ENCODE measurements around the gene ZNF324B. TPM values are rescaled to one million over a fixed set of nuclear protein-coding genes. Genes with fewer than 3 reads are reported as not detected.

ZNF324B gene
- total and polyA plus RNA-seq, 10 of the 15 experiments (the other 5 are each of a cell fraction or from before 2014, with no cell fraction given): 0.11 to 12.8 (median 4.0) TPM

Small RNA genes within 50 kb of the gene (small RNA-seq; reads per million reads assigned to genes)
- not detected for gene RN7SL693P
- not detected for gene RNU6-1337P

Other genes with a start within 250 kb of the ZNF324B start
Only the 7 nearest of the 19 such genes appear.
- gene RPS5, start 64.4 kb upstream of the ZNF324B start, total RNA-seq (2014; rRNA removed): 3,412 and 3,652 TPM in 2 replicates
- 1,272 and 1,313 TPM in 2 replicates for gene RPS5, start 64.4 kb upstream of the ZNF324B start, total RNA-seq (2014; rRNA removed; fragmentation: Illumina TruSeq; extraction: Trizol)
- gene RPS5, start 64.4 kb upstream of the ZNF324B start, total RNA-seq (2021): 1,860 and 1,884 TPM in 2 replicates
- gene RPS5, start 64.4 kb upstream of the ZNF324B start, polyA plus RNA-seq (2011; rRNA removed): 1,293 and 2,957 TPM in 2 replicates
- gene RPS5, start 64.4 kb upstream of the ZNF324B start, polyA plus RNA-seq (2014; fragmentation: Illumina TruSeq; extraction: Trizol): 511 and 1,491 TPM in 2 replicates
- gene RPS5, start 64.4 kb upstream of the ZNF324B start, polyA plus RNA-seq (2014; fragmentation: Nextera tagmentation; extraction: Ambion mirVana): 1,000 to 10,000 TPM; 1,983 to 2,378 TPM
- gene RPS5, start 64.4 kb upstream of the ZNF324B start, polyA plus RNA-seq (2014; rRNA removed): 3,473 and 3,824 TPM in 2 replicates
- 1,000 to 10,000 TPM; 1,284 to 1,376 TPM for gene RPS5, start 64.4 kb upstream of the ZNF324B start, polyA plus RNA-seq (2016; fragmentation: Nextera tagmentation; extraction: Ambion mirVana)
- not detected in 2 replicates for gene RNF225, start 56.0 kb upstream of the ZNF324B start, total RNA-seq (2014; rRNA removed)
- gene RNF225, start 56.0 kb upstream of the ZNF324B start, total RNA-seq (2014; rRNA removed; fragmentation: Illumina TruSeq; extraction: Trizol): not detected in 2 replicates
- 0.27 and 0.28 TPM in 2 replicates for gene RNF225, start 56.0 kb upstream of the ZNF324B start, total RNA-seq (2021)
- not detected in 2 replicates for gene RNF225, start 56.0 kb upstream of the ZNF324B start, polyA plus RNA-seq (2011; rRNA removed)
- not detected in 2 replicates for gene RNF225, start 56.0 kb upstream of the ZNF324B start, polyA plus RNA-seq (2014; fragmentation: Illumina TruSeq; extraction: Trizol)
- gene RNF225, start 56.0 kb upstream of the ZNF324B start, polyA plus RNA-seq (2014; fragmentation: Nextera tagmentation; extraction: Ambion mirVana): not detected
- 0.22 and 0.27 TPM in 2 replicates for gene RNF225, start 56.0 kb upstream of the ZNF324B start, polyA plus RNA-seq (2014; rRNA removed)
- not detected for gene RNF225, start 56.0 kb upstream of the ZNF324B start, polyA plus RNA-seq (2016; fragmentation: Nextera tagmentation; extraction: Ambion mirVana)
- gene ZNF584, start 43.0 kb upstream of the ZNF324B start, total RNA-seq (2014; rRNA removed): 9.5 and 10.7 TPM in 2 replicates
- 4.8 and 5.1 TPM in 2 replicates for gene ZNF584, start 43.0 kb upstream of the ZNF324B start, total RNA-seq (2014; rRNA removed; fragmentation: Illumina TruSeq; extraction: Trizol)
- 9.7 and 10.3 TPM in 2 replicates for gene ZNF584, start 43.0 kb upstream of the ZNF324B start, total RNA-seq (2021)
- 7.6 and 8.4 TPM in 2 replicates for gene ZNF584, start 43.0 kb upstream of the ZNF324B start, polyA plus RNA-seq (2011; rRNA removed)
- gene ZNF584, start 43.0 kb upstream of the ZNF324B start, polyA plus RNA-seq (2014; fragmentation: Illumina TruSeq; extraction: Trizol): 5.9 and 6.2 TPM in 2 replicates
- 1 to 10 TPM; 2.0 to 2.6 TPM for gene ZNF584, start 43.0 kb upstream of the ZNF324B start, polyA plus RNA-seq (2014; fragmentation: Nextera tagmentation; extraction: Ambion mirVana)
- gene ZNF584, start 43.0 kb upstream of the ZNF324B start, polyA plus RNA-seq (2014; rRNA removed): 6.3 and 7.3 TPM in 2 replicates
- 1 to 10 TPM; 5.9 to 6.9 TPM for gene ZNF584, start 43.0 kb upstream of the ZNF324B start, polyA plus RNA-seq (2016; fragmentation: Nextera tagmentation; extraction: Ambion mirVana)
- gene ZNF132, start 11.5 kb upstream of the ZNF324B start, total RNA-seq (2014; rRNA removed): 3.5 and 4.0 TPM in 2 replicates
- gene ZNF132, start 11.5 kb upstream of the ZNF324B start, total RNA-seq (2014; rRNA removed; fragmentation: Illumina TruSeq; extraction: Trizol): 3.3 and 3.5 TPM in 2 replicates
- 2.7 and 3.4 TPM in 2 replicates for gene ZNF132, start 11.5 kb upstream of the ZNF324B start, total RNA-seq (2021)
- 0.68 and 0.81 TPM in 2 replicates for gene ZNF132, start 11.5 kb upstream of the ZNF324B start, polyA plus RNA-seq (2011; rRNA removed)
- gene ZNF132, start 11.5 kb upstream of the ZNF324B start, polyA plus RNA-seq (2014; fragmentation: Illumina TruSeq; extraction: Trizol): 2.0 and 2.2 TPM in 2 replicates
- under 1 TPM; 0.56 to 0.73 TPM for gene ZNF132, start 11.5 kb upstream of the ZNF324B start, polyA plus RNA-seq (2014; fragmentation: Nextera tagmentation; extraction: Ambion mirVana)
- gene ZNF132, start 11.5 kb upstream of the ZNF324B start, polyA plus RNA-seq (2014; rRNA removed): 1.4 and 1.9 TPM in 2 replicates
- gene ZNF132, start 11.5 kb upstream of the ZNF324B start, polyA plus RNA-seq (2016; fragmentation: Nextera tagmentation; extraction: Ambion mirVana): 1 to 10 TPM; 2.4 to 3.0 TPM
- gene ZNF324, start 15.5 kb downstream of the ZNF324B start, total RNA-seq (2014; rRNA removed): 10.6 and 13.9 TPM in 2 replicates
- 5.0 and 5.9 TPM in 2 replicates for gene ZNF324, start 15.5 kb downstream of the ZNF324B start, total RNA-seq (2014; rRNA removed; fragmentation: Illumina TruSeq; extraction: Trizol)
- gene ZNF324, start 15.5 kb downstream of the ZNF324B start, total RNA-seq (2021): 12.1 and 12.9 TPM in 2 replicates
- gene ZNF324, start 15.5 kb downstream of the ZNF324B start, polyA plus RNA-seq (2011; rRNA removed): 2.8 and 5.7 TPM in 2 replicates
- 3.1 and 3.5 TPM in 2 replicates for gene ZNF324, start 15.5 kb downstream of the ZNF324B start, polyA plus RNA-seq (2014; fragmentation: Illumina TruSeq; extraction: Trizol)
- 1 to 10 TPM in 1 of 2 experiments, under 1 TPM in 1; 0.71 to 2.1 TPM for gene ZNF324, start 15.5 kb downstream of the ZNF324B start, polyA plus RNA-seq (2014; fragmentation: Nextera tagmentation; extraction: Ambion mirVana)
- gene ZNF324, start 15.5 kb downstream of the ZNF324B start, polyA plus RNA-seq (2014; rRNA removed): 8.1 and 9.5 TPM in 2 replicates
- gene ZNF324, start 15.5 kb downstream of the ZNF324B start, polyA plus RNA-seq (2016; fragmentation: Nextera tagmentation; extraction: Ambion mirVana): 1 to 10 TPM; 8.5 to 9.0 TPM
- 6.5 and 6.9 TPM in 2 replicates for gene ZNF446, start 24.7 kb downstream of the ZNF324B start, total RNA-seq (2014; rRNA removed)
- 2.3 and 2.5 TPM in 2 replicates for gene ZNF446, start 24.7 kb downstream of the ZNF324B start, total RNA-seq (2014; rRNA removed; fragmentation: Illumina TruSeq; extraction: Trizol)
- gene ZNF446, start 24.7 kb downstream of the ZNF324B start, total RNA-seq (2021): 5.6 and 6.0 TPM in 2 replicates
- 1.1 and 3.5 TPM in 2 replicates for gene ZNF446, start 24.7 kb downstream of the ZNF324B start, polyA plus RNA-seq (2011; rRNA removed)
- 0.63 and 1.6 TPM in 2 replicates for gene ZNF446, start 24.7 kb downstream of the ZNF324B start, polyA plus RNA-seq (2014; fragmentation: Illumina TruSeq; extraction: Trizol)
- under 1 TPM; 0.14 to 0.49 TPM for gene ZNF446, start 24.7 kb downstream of the ZNF324B start, polyA plus RNA-seq (2014; fragmentation: Nextera tagmentation; extraction: Ambion mirVana)
- gene ZNF446, start 24.7 kb downstream of the ZNF324B start, polyA plus RNA-seq (2014; rRNA removed): 5.3 and 5.8 TPM in 2 replicates
- gene ZNF446, start 24.7 kb downstream of the ZNF324B start, polyA plus RNA-seq (2016; fragmentation: Nextera tagmentation; extraction: Ambion mirVana): 1 to 10 TPM; 4.7 to 5.7 TPM
- gene SLC27A5, start 60.4 kb downstream of the ZNF324B start, total RNA-seq (2014; rRNA removed): 48.4 and 57.2 TPM in 2 replicates
- 25.7 and 26.8 TPM in 2 replicates for gene SLC27A5, start 60.4 kb downstream of the ZNF324B start, total RNA-seq (2014; rRNA removed; fragmentation: Illumina TruSeq; extraction: Trizol)
- 31.2 and 31.5 TPM in 2 replicates for gene SLC27A5, start 60.4 kb downstream of the ZNF324B start, total RNA-seq (2021)
- gene SLC27A5, start 60.4 kb downstream of the ZNF324B start, polyA plus RNA-seq (2011; rRNA removed): 13.7 and 32.0 TPM in 2 replicates
- 5.7 and 21.2 TPM in 2 replicates for gene SLC27A5, start 60.4 kb downstream of the ZNF324B start, polyA plus RNA-seq (2014; fragmentation: Illumina TruSeq; extraction: Trizol)
- 100 to 1,000 TPM; 113 to 127 TPM for gene SLC27A5, start 60.4 kb downstream of the ZNF324B start, polyA plus RNA-seq (2014; fragmentation: Nextera tagmentation; extraction: Ambion mirVana)
- 55.7 and 62.9 TPM in 2 replicates for gene SLC27A5, start 60.4 kb downstream of the ZNF324B start, polyA plus RNA-seq (2014; rRNA removed)
- gene SLC27A5, start 60.4 kb downstream of the ZNF324B start, polyA plus RNA-seq (2016; fragmentation: Nextera tagmentation; extraction: Ambion mirVana): 10 to 100 TPM; 25.8 to 28.6 TPM